CD4-positive, CD25-positive, alpha-beta regulatory T cell (primary cell): ENCODE data around the gene GLG1. TPM values are rescaled to one million over a fixed set of nuclear protein-coding genes. Genes with fewer than 3 reads are reported as not detected.
"Not testable (repeated sequence)": the region's sequence is repeated elsewhere in the genome, so short reads cannot be mapped to it uniquely, and the experiment has no call there.

Experiments
- ATAC-seq, 2 donors: fragments of 150-1000 bp; cut with Tn5 transposase; one replicate each; pipeline ENCODE4 v1.10.0; 2021; ENCODE audit warnings: low read depth in 2 of 2, moderate number of reproducible peaks in 2 of 2, moderate library complexity in 1 of 2
- DNase-seq, 3 donors: peaks; one replicate each; pipeline versions ENCODE4 v3.0.0 to v3.0.0-alpha.2; 2012 to 2022; ENCODE audit warnings: mixed read lengths in 1 of 3
- H3K27ac ChIP-seq: one replicate; pipeline ENCODE4 v1.7.0; 2013; ENCODE audit warnings: mild to moderate bottlenecking, low read length; ENCODE audit not compliant: insufficient read depth, poor library complexity, severe bottlenecking
- H3K27me3 ChIP-seq: one replicate; pipeline ENCODE4 v1.7.0; 2013; ENCODE audit warnings: low read length; ENCODE audit not compliant: control insufficient read depth, insufficient read depth
- H3K36me3 ChIP-seq: one replicate; pipeline ENCODE4 v1.7.0; 2013; ENCODE audit warnings: mild to moderate bottlenecking, low read length, moderate library complexity; ENCODE audit not compliant: control insufficient read depth, insufficient read depth
- H3K4me1 ChIP-seq: 2 replicates; pipeline ENCODE4 v1.7.0; 2013; ENCODE audit warnings: mild to moderate bottlenecking, low read length; ENCODE audit not compliant: insufficient read depth, control insufficient read depth, poor library complexity, severe bottlenecking
- H3K4me3 ChIP-seq: one replicate; pipeline ENCODE4 v1.7.0; 2013; ENCODE audit warnings: low read depth, mild to moderate bottlenecking, low read length, moderate library complexity
- H3K9me3 ChIP-seq, 2 experiments: 1 replicate in 1 of 2; 2 replicates in 1 of 2; pipeline ENCODE4 v1.7.0; 2013; ENCODE audit warnings: low read length in 2 of 2, mild to moderate bottlenecking in 1 of 2, moderate library complexity in 1 of 2; ENCODE audit not compliant: control insufficient read depth in 2 of 2
- H3K27ac Mint-ChIP-seq, 3 donors: one replicate each; pipeline ENCODE4 v1.8.0; 2020 to 2022; ENCODE audit warnings: mild to moderate bottlenecking in 3 of 3, mixed read lengths in 3 of 3, moderate library complexity in 2 of 3
- H3K27me3 Mint-ChIP-seq: one replicate; pipeline ENCODE4 v1.8.0; 2022; ENCODE audit warnings: mild to moderate bottlenecking, mixed read lengths
- H3K36me3 Mint-ChIP-seq: one replicate; pipeline ENCODE4 v1.8.0; 2020; ENCODE audit warnings: mixed read lengths
- H3K4me1 Mint-ChIP-seq, 4 donors: one replicate each; pipeline ENCODE4 v1.8.0; 2020 to 2022; ENCODE audit warnings: mixed read lengths in 4 of 4, mild to moderate bottlenecking in 1 of 4
- H3K4me3 Mint-ChIP-seq, 4 donors: one replicate each; pipeline ENCODE4 v1.8.0; 2020 to 2022; ENCODE audit warnings: mild to moderate bottlenecking in 4 of 4, mixed read lengths in 4 of 4, moderate library complexity in 3 of 4
- H3K9me3 Mint-ChIP-seq, 7 donors: one replicate each; pipeline ENCODE4 v1.8.0; 2020 to 2022; ENCODE audit warnings: mixed read lengths in 7 of 7, mild to moderate bottlenecking in 3 of 7, moderate library complexity in 2 of 7
- polyA plus RNA-seq, 4 donors: library from polyadenylated mRNA; unstranded; fragments of 300-500 nt; fragmentation: Illumina TruSeq; gene quantifications; one replicate each; pipeline ENCODE4 v1.2.3, GENCODE V29; 2021
- total RNA-seq: library from RNA; stranded (reverse); gene quantifications from one replicate; pipeline ENCODE4 v1.2.3, GENCODE V29; 2022

The GLG1 gene
- total and polyA plus RNA-seq, 5 donors from 2014 or later, result 147 to 202 (median 153) TPM

GRCh38 chr16:74522160-74522559 lies 84.8 kb downstream of the GLG1 start:
- Mint-ChIP-seq H3K36me3 (peaks cover 30% of the 10 kb centered on the region), H3K4me3 (no peak overlapping the region), H3K27ac (no peak overlapping the region), H3K27me3 (no peaks in the 10 kb centered on the region), H3K4me1 (peaks cover 18 to 27% (median 25%) of the 10 kb centered on the region in 4 donors), H3K9me3 (peaks cover 0 to 5% (median 0%) of the 10 kb centered on the region in 7 donors)
- Histone ChIP-seq H3K4me3 (no peak overlapping the region), H3K27ac (no peak overlapping the region), H3K4me1 (no peaks in the 10 kb centered on the region), H3K27me3 (no peaks in the 10 kb centered on the region), H3K9me3 (no peaks in the 10 kb centered on the region), H3K36me3 (peaks cover 27% of the 10 kb centered on the region)
- ATAC-seq (no peak), DNase-seq (no peak)

- Mint-ChIP-seq H3K4me1 (peaks cover 18 to 32% (median 26%) of the 10 kb centered on the region in 4 donors), H3K27me3 (no peaks in the 10 kb centered on the region), H3K36me3 (peaks cover 30% of the 10 kb centered on the region), H3K27ac (peak overlapping the region in 1 of 3 donors; percentile 23), H3K9me3 (peaks cover 0 to 5% (median 0%) of the 10 kb centered on the region in 7 donors), H3K4me3 (no peak overlapping the region)
- no peak for DNase-seq
- Histone ChIP-seq H3K27ac (no peak overlapping the region), H3K36me3 (peaks cover 27% of the 10 kb centered on the region), H3K27me3 (no peaks in the 10 kb centered on the region), H3K4me1 (no peaks in the 10 kb centered on the region), H3K4me3 (no peak overlapping the region), H3K9me3 (no peaks in the 10 kb centered on the region)
- no peak for ATAC-seq
Observed at GRCh38 chr16:74521691-74522090, 85.2 kb downstream of the GLG1 start.

- not testable (repeated sequence) for H3K27me3 Mint-ChIP-seq, DNase-seq
- peaks cover 14% of the 10 kb centered on the region for H3K36me3 ChIP-seq
Observed at GRCh38 chr16:74518934-74519333, 88.0 kb downstream of the GLG1 start.

GRCh38 chr16:74511961-74512360 lies 95.0 kb downstream of the GLG1 start:
- peaks cover 29% of the 10 kb centered on the region for H3K36me3 Mint-ChIP-seq

More at GRCh38 chr16:74518934-74519333, 88.0 kb downstream of the GLG1 start:
- not testable (repeated sequence) for H3K9me3 Mint-ChIP-seq, ATAC-seq, H3K27ac Mint-ChIP-seq, H3K4me3 ChIP-seq, H3K4me3 Mint-ChIP-seq, H3K4me1 ChIP-seq, H3K9me3 ChIP-seq, H3K27ac ChIP-seq, H3K27me3 ChIP-seq
- Mint-ChIP-seq H3K36me3 (peaks cover 27% of the 10 kb centered on the region), H3K4me1 (peaks cover 16 to 52% (median 40%) of the 10 kb centered on the region in 4 donors)

GRCh38 chr16:74505011-74505410 lies 101.9 kb downstream of the GLG1 start:
- no peak overlapping the region for H3K4me3 Mint-ChIP-seq
- ATAC-seq (no peak), DNase-seq (no peak)
- H3K27me3 Mint-ChIP-seq, result peaks cover 4% of the 10 kb centered on the region
- H3K4me1 ChIP-seq, result no peaks in the 10 kb centered on the region
- no peaks in the 10 kb centered on the region for H3K9me3 ChIP-seq
- H3K4me1 Mint-ChIP-seq, result peaks cover 13 to 27% (median 23%) of the 10 kb centered on the region in 4 donors
- peaks cover 64% of the 10 kb centered on the region for H3K36me3 ChIP-seq
- H3K9me3 Mint-ChIP-seq, result no peaks in the 10 kb centered on the region
- H3K27ac ChIP-seq, result no peak overlapping the region
- no peak overlapping the region for H3K4me3 ChIP-seq
- H3K27me3 ChIP-seq, result no peaks in the 10 kb centered on the region
- H3K27ac Mint-ChIP-seq, result peak overlapping the region in 1 of 3 donors; percentile 67
- peaks cover 27% of the 10 kb centered on the region for H3K36me3 Mint-ChIP-seq

More at GRCh38 chr16:74511961-74512360, 95.0 kb downstream of the GLG1 start:
- peaks cover 28 to 69% (median 46%) of the 10 kb centered on the region in 4 donors for H3K4me1 Mint-ChIP-seq
- no peak overlapping the region for H3K4me3 Mint-ChIP-seq
- H3K27me3 Mint-ChIP-seq, result no peaks in the 10 kb centered on the region
- peaks cover 0 to 2% (median 0%) of the 10 kb centered on the region in 7 donors for H3K9me3 Mint-ChIP-seq
- ATAC-seq, result no peak
- peak overlapping the region in 1 of 3 donors; percentile 44 for H3K27ac Mint-ChIP-seq
- no peak for DNase-seq
- Histone ChIP-seq H3K36me3 (peaks cover 16% of the 10 kb centered on the region), H3K4me3 (no peak overlapping the region), H3K4me1 (no peaks in the 10 kb centered on the region), H3K9me3 (no peaks in the 10 kb centered on the region), H3K27ac (no peak overlapping the region), H3K27me3 (no peaks in the 10 kb centered on the region)

- H3K4me1 Mint-ChIP-seq, result peaks cover 8 to 23% (median 18%) of the 10 kb centered on the region in 4 donors
- H3K4me3 Mint-ChIP-seq, result no peak overlapping the region
- Histone ChIP-seq H3K4me3 (no peak overlapping the region), H3K27ac (no peak overlapping the region), H3K9me3 (no peaks in the 10 kb centered on the region), H3K27me3 (no peaks in the 10 kb centered on the region), H3K36me3 (peaks cover 67% of the 10 kb centered on the region), H3K4me1 (no peaks in the 10 kb centered on the region)
- peak overlapping the region in 2 of 3 donors; percentile 29 to 56 for H3K27ac Mint-ChIP-seq
- DNase-seq (no peak), ATAC-seq (no peak)
- peaks cover 23% of the 10 kb centered on the region for H3K36me3 Mint-ChIP-seq
- H3K27me3 Mint-ChIP-seq, result peaks cover 4% of the 10 kb centered on the region
- no peaks in the 10 kb centered on the region for H3K9me3 Mint-ChIP-seq
Observed at GRCh38 chr16:74503412-74503811, 103.5 kb downstream of the GLG1 start.

GRCh38 chr16:74501484-74502478 lies 105.1 kb downstream of the GLG1 start:
- Mint-ChIP-seq H3K27ac (peak overlapping the region in 2 of 3 donors; percentile 46 to 56), H3K4me3 (no peak overlapping the region), H3K9me3 (no peaks in the 10 kb centered on the region), H3K4me1 (peaks cover 2 to 17% (median 12%) of the 10 kb centered on the region in 4 donors), H3K36me3 (peaks cover 15% of the 10 kb centered on the region), H3K27me3 (peaks cover 4% of the 10 kb centered on the region)
- ATAC-seq (no peak), DNase-seq (no peak)
- Histone ChIP-seq H3K27me3 (no peaks in the 10 kb centered on the region), H3K27ac (no peak overlapping the region), H3K36me3 (peaks cover 54% of the 10 kb centered on the region), H3K4me1 (no peaks in the 10 kb centered on the region), H3K9me3 (no peaks in the 10 kb centered on the region), H3K4me3 (no peak overlapping the region)
